Muscle layer of duodenum (tissue), 2 donors: ENCODE data around the gene CFAP91.
"Not testable (repeated sequence)": the region's sequence is repeated elsewhere in the genome, so short reads cannot be mapped to it uniquely, and the experiment has no call there.

Experiments used
- H3K27ac ChIP-seq: one replicate; pipeline ENCODE4 v1.7.0; 2013; ENCODE audit warnings: mild to moderate bottlenecking, low read length
- H3K27me3 ChIP-seq: one replicate; pipeline ENCODE4 v1.7.0; 2013; ENCODE audit warnings: low read depth, mild to moderate bottlenecking, control low read depth, low read length
- H3K36me3 ChIP-seq, 2 donors: one replicate each; pipeline ENCODE4 v1.7.0; 2013; ENCODE audit warnings: low read length in 2 of 2, control low read depth in 1 of 2, mild to moderate bottlenecking in 1 of 2; ENCODE audit not compliant: insufficient read depth in 2 of 2, control insufficient read depth in 1 of 2
- H3K4me1 ChIP-seq, 2 donors: one replicate each; pipeline ENCODE4 v1.7.0; 2013; ENCODE audit warnings: low read length in 2 of 2, mild to moderate bottlenecking in 2 of 2, control low read depth in 1 of 2, moderate library complexity in 1 of 2; ENCODE audit not compliant: insufficient read depth in 2 of 2, control insufficient read depth in 1 of 2
- H3K4me3 ChIP-seq, 2 donors: one replicate each; pipeline ENCODE4 v1.7.0; 2013; ENCODE audit warnings: low read length in 2 of 2, low read depth in 1 of 2, mild to moderate bottlenecking in 1 of 2
- H3K9me3 ChIP-seq, 2 donors: one replicate each; pipeline ENCODE4 v1.7.0; 2013; ENCODE audit warnings: low read length in 2 of 2, control low read depth in 1 of 2, mild to moderate bottlenecking in 1 of 2; ENCODE audit not compliant: control insufficient read depth in 1 of 2
- donor health status: healthy.

The CFAP91 gene

DNA sequence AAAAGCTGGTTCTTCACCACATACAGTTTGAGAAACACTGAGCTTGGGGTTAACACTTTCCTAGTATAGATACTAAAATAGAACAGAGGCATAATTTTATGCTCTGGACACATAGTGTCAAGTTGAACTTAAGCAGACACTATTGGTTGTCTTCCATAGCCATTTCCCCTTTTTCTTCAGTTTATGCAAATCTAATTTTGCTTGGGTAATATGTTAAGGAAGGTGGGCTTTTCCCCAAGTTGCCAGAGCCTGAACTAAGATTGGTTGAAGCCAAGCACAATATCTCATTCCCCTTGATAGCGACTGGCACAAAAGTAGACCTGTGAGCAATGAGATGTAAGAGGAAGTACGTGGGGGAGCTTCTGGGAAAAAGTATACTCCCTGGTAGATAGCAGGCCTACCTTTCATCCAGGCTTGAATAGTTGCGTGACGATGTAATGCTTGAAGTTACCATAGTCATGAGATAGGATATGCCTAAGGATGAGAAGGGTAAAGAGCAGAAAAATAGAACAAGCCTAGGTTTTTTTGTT, 37.9 kb upstream of the CFAP91 start:
- Histone ChIP-seq H3K4me3 (no peak overlapping the region), H3K9me3 (no peaks in the 10 kb centered on the region), H3K27me3 (no peaks in the 10 kb centered on the region), H3K36me3 (peaks cover 3 to 5% of the 10 kb centered on the region in 2 donors), H3K27ac (peak overlapping the region; percentile 81), H3K4me1 (peaks cover 0 to 12% of the 10 kb centered on the region in 2 donors)

DNA sequence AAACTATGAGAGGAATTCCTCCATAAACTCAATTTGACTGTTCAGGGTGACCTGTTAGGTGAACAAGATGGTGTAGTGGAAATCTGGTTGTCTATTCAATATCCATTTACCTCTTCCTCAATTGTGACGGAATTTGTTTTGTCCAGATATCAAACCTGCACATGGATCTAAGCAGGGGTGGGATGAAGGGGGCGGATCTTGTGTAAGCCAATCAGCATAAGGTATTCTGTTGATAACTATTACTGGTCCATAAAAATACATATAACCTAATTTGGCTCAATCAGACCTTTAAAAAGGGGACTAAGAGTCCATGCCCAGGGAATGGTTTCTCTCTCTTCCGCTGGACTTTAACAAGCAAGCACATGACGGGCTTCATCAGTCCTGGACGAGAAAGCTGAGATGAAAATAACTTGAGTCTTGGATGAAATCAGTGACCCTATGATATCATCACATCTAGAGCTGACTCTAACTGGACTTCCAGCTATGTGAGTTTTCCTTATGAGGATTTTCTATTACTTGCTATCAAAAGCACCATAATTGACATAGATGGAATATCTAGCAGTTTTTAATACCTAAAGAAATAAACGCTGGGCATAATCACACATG, 36.8 kb upstream of the CFAP91 start:
- no peak overlapping the region for H3K27ac ChIP-seq
- no peaks in the 10 kb centered on the region for H3K9me3 ChIP-seq
- H3K4me1 ChIP-seq, result peaks cover 0 to 11% of the 10 kb centered on the region in 2 donors
- H3K36me3 ChIP-seq, result peaks cover 5% of the 10 kb centered on the region in 2 donors
- H3K4me3 ChIP-seq, result no peak overlapping the region
- no peaks in the 10 kb centered on the region for H3K27me3 ChIP-seq

DNA sequence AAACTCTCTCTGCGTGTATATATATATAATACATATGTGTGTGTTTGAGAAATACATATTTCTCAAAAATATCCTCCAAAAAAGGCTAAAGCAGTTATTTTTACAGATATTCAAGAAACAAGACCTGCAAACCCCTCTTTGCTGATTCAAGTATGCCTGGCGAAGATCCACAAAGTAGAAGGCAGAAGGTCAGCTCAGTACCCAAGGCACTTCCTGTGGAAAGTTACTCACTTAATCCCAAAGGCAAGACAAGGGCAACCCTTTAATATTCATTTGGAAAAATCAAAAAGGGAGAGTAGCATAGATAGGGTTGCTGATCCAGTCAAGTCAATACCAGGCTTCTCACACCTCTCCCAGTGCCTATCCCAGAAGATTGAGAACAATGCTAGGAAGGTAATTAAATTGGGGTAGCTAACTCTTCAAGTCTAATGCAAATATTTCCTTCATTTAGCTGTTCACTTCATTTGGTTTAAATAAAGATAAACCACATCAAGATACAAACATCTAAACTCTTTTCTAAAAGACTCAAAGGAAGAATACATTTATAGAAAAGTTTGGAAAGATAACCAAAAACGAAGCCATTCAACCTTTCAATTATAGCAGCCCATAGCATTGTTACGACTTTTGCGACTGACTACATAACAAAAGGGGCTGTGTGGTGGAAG, 32.8 kb upstream of the CFAP91 start:
- Histone ChIP-seq H3K27me3 (no peaks in the 10 kb centered on the region), H3K4me1 (no peaks in the 10 kb centered on the region), H3K27ac (no peak overlapping the region), H3K36me3 (peaks cover 23 to 28% of the 10 kb centered on the region in 2 donors), H3K4me3 (no peak overlapping the region), H3K9me3 (no peaks in the 10 kb centered on the region)

DNA sequence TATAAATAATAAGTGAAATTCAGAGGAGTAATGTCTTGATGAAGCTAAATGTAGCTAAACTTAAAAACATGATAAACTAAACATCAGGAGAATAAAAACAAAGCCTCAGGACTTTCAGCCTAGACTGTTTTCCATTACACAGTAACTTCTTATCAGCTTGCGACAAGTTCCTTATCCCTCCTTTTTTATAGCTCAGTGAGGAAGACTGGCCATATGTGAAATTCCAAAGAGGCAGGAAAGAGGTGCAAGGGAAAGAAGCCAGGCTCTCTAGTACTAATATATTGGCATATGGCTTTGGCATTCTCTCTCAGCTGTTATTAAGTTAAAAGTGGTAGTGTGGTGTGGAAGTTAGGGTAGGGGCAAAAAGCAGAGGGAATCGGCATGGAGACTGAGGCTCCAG, 30.0 kb upstream of the CFAP91 start:
- Histone ChIP-seq H3K36me3 (peaks cover 23 to 28% of the 10 kb centered on the region in 2 donors), H3K4me1 (peaks cover 8% of the 10 kb centered on the region in 2 donors), H3K27ac (no peak overlapping the region)

DNA sequence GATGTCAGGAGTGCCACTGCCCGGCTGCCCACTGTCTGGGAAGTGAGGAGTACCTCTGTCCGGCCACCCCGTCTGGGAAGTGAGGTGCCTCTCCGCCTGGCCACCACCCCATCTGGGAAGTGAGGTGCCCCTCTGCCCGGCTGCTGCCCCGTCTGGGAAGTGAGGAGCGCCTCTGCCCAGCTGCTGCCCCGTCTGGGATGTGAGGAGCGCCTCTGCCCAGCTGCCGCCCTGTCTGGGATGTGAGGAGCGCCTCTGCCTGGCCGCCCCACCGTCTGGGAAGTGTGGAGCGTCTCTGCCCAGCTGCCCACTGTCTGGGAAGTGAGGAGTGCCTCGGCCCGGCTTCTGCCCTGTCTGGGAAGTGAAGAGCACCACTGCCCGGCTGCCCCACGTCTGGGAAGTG, 28.9 kb upstream of the CFAP91 start:
- Histone ChIP-seq H3K9me3 (no peaks in the 10 kb centered on the region), H3K27ac (no peak overlapping the region), H3K36me3 (peaks cover 23 to 25% of the 10 kb centered on the region in 2 donors), H3K4me1 (peaks cover 8% of the 10 kb centered on the region in 2 donors), H3K27me3 (no peaks in the 10 kb centered on the region), H3K4me3 (no peak overlapping the region)

More for the DNA sequence above, 30.0 kb upstream of the CFAP91 start:
- H3K27me3 ChIP-seq, result no peaks in the 10 kb centered on the region
- H3K9me3 ChIP-seq, result no peaks in the 10 kb centered on the region
- H3K4me3 ChIP-seq, result no peak overlapping the region

DNA sequence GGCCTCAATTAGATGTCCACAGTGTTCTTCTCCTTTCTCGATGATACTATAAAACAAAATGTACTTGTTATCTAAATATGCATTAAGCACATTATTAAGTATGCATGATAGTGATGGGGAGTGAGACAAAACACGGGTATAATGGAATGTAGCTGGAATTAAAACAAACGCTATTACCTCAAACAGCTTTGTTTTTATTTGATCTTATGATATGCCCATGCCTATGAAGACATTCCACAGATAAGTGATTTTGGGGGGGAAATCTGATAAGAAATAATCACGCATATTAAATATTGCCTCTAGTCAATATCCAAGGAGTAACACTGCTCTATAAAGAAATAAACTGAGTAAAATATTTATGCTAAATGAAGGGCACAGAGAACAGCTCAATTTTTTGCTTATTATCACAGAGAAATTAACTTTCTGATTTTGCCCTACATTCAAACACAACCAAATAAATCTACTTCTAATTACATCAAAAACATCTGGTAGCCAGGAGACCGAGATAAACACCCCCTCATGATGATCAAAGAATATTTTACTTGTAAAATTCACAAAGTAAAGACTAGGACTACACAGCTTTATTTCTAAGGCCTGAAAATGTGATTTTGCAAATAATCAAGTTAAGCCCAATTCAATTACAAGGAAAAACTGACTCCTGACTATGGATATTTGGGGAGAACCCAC, 27.5 kb upstream of the CFAP91 start:
- peaks cover 19 to 25% of the 10 kb centered on the region in 2 donors for H3K36me3 ChIP-seq
- H3K4me1 ChIP-seq, result peaks cover 8% of the 10 kb centered on the region in 2 donors
- no peaks in the 10 kb centered on the region for H3K27me3 ChIP-seq
- H3K4me3 ChIP-seq, result peak overlapping the region; percentile 70 to 82
- H3K27ac ChIP-seq, result peak overlapping the region; percentile 94
- no peaks in the 10 kb centered on the region for H3K9me3 ChIP-seq

DNA sequence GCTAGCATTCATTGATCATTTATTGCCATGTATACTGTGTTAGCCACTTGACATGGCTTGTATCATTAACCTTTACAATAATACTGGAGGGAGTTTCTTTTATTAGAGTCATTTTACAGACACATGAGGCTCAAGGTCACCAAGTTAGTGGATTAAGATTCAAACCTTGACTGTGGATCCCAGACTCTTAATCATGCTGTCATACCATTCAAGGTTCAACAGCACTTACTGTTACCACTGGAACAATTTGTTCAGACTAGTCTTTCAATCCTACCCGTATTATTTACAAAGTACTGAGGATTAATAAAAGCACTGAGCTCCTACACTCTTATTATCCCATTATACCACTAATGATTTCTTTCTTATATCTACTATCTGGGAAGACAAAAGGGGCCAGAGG, 26.8 kb upstream of the CFAP91 start:
- Histone ChIP-seq H3K27me3 (no peaks in the 10 kb centered on the region), H3K4me3 (peak overlapping the region; percentile 70 to 82), H3K4me1 (peaks cover 8% of the 10 kb centered on the region in 2 donors), H3K27ac (peak overlapping the region; percentile 94), H3K9me3 (no peaks in the 10 kb centered on the region), H3K36me3 (peaks cover 19 to 24% of the 10 kb centered on the region in 2 donors)

DNA sequence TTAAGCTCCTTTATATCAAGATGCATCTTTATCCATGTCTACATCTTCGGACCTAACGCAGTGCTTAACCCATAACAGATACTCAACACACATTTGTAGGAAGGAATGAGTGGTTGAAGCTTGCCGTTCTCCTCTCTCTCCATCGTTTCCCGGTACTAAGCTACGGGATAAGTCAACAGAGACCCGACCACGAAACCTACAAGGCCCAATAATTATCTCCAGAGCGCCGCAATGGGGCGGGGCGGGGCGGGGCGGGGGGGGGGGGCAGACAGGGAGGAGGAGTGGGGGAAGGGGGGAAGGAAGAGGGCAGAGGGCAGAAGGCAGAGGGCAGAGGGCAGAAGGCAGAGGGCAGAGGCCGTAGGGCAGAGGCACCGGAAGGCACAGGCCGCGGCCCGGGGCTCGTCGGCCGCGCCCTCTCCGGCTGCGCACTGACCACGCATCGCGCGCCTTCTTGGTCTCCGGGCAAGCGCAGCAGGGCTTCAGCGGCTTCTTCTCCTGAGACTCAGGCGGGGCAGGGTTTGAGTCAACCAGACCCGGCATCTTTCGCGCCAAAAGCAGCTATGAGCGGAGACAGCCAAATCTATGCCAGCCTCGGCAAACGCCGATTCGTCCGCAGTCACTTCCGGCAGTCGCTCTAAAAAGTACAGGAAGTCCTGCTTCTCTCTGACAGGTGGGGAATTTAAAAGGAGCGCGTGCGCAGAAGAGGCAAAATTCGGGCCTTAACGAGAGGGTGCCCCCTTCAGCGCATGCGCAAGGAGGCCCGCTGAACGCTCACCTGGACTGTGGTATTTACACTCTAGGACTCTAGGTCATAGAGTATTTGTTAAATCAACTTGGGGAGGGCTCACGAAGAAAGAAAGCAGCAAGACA, 25.8 kb upstream of the CFAP91 start, which contains the start of gene COX17:
Gene COX17, minus strand, starts transcription at position 636 of the 870 bp plus-strand sequence. Its CDS starts 96 bp downstream, at position 540.
- Histone ChIP-seq H3K27ac (peak within 1 kb of the TSS; percentile 94), H3K4me3 (peak within 1 kb of the TSS; percentile 70 to 88), H3K4me1 (peaks cover 8% of the 10 kb centered on the region in 2 donors)

DNA sequence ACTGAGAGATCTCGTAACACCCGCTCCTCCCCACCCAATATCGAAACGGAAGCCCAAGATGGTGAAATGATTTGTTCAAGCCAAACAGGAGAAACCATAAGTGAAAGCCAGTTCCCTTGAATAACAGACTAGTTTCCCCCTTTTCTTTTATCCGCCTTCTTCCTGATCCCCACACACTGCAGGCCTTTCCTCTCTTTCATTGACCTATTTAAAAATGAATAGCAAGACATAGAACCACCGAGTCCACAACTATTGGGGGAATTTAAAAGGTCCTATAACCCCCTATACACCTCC, 25.2 kb upstream of the CFAP91 start:
- Histone ChIP-seq H3K36me3 (peaks cover 12 to 16% of the 10 kb centered on the region in 2 donors), H3K27ac (peak overlapping the region; percentile 90), H3K27me3 (no peaks in the 10 kb centered on the region), H3K4me3 (peak overlapping the region; percentile 70 to 88), H3K9me3 (no peaks in the 10 kb centered on the region), H3K4me1 (peaks cover 8% of the 10 kb centered on the region in 2 donors)

More for the DNA sequence above, 25.8 kb upstream of the CFAP91 start, which contains the start of gene COX17:
- peaks cover 12 to 16% of the 10 kb centered on the region in 2 donors for H3K36me3 ChIP-seq
- no peaks in the 10 kb centered on the region for H3K27me3 ChIP-seq
- H3K9me3 ChIP-seq, result no peaks in the 10 kb centered on the region

DNA sequence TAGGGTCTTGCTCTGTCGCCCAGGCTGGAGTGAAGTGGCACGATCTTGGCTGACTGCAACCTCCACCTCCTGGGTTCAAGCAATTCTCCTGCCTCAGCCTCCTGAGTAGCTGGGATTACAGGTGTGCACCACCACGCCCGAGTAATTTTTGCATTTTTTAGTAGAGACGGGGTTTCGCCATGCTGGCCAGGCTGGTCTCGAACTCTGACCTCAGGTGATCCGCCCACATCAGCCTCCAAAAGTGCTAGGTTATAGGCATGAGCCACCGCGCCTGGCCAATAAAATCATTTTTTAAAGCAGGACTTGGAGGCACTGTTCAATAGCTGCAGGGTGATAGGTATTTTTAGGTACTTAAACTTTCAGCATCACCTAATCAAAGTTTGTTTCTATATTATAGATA, 24.6 kb upstream of the CFAP91 start:
- not testable (repeated sequence) for H3K4me3 ChIP-seq, H3K4me1 ChIP-seq, H3K9me3 ChIP-seq, H3K27me3 ChIP-seq, H3K27ac ChIP-seq
- H3K36me3 ChIP-seq, result peaks cover 10 to 11% of the 10 kb centered on the region in 2 donors
